Vagina (tissue), 2 donors: ENCODE results near the gene STIL. TPM values are rescaled to one million over a fixed set of nuclear protein-coding genes. Genes with fewer than 3 reads are reported as not detected.

Experiments
- DNase-seq, 2 donors: peaks; one replicate each; pipeline ENCODE4 v3.0.0-alpha.2; 2017; ENCODE audit errors: extremely low spot score in 2 of 2
- H3K27ac ChIP-seq: fragments of 200-600 bp; sonication (generic); one replicate; pipeline ENCODE4 v1.5.1; 2019
- H3K27me3 ChIP-seq: fragments of 200-600 bp; sonication (generic); one replicate; pipeline ENCODE4 v1.5.1; 2019
- H3K36me3 ChIP-seq, 2 donors: fragments of 200-600 bp; sonication (generic); one replicate each; pipeline ENCODE4 v1.5.1; 2017 to 2019
- H3K4me1 ChIP-seq: fragments of 200-600 bp; sonication (generic); one replicate; pipeline ENCODE4 v1.5.1; 2019
- H3K4me3 ChIP-seq, 2 donors: fragments of 200-600 bp; sonication (generic); 1 replicate in 1 of 2; 2 replicates in 1 of 2; pipeline ENCODE4 v1.5.1; 2016 to 2019
- H3K9me3 ChIP-seq: fragments of 200-600 bp; sonication (generic); one replicate; pipeline ENCODE4 v1.5.1; 2019
- CTCF ChIP-seq, 3 experiments: fragments of 450-650 bp in 2 of 3; fragments of 200-600 bp in 1 of 3; sonication (generic) in 1 of 3; IDR thresholded peaks; one replicate each; pipeline ENCODE4 v1.5.1; 2017 to 2019; ENCODE audit warnings: antibody characterized with exemption in 3 of 3, mild to moderate bottlenecking in 2 of 3, moderate library complexity in 2 of 3
- POLR2A ChIP-seq, 2 donors: fragments of 450-650 bp; IDR thresholded peaks; one replicate each; pipeline ENCODE4 v1.6.1; 2017; ENCODE audit warnings: antibody characterized with exemption in 2 of 2, mild to moderate bottlenecking in 2 of 2, moderate library complexity in 2 of 2
- POLR2AphosphoS5 ChIP-seq, 2 donors: sonication (generic); formaldehyde crosslinking; IDR thresholded peaks; one replicate each; pipeline ENCODE4 v1.9.0; 2017; ENCODE audit warnings: antibody characterized with exemption in 2 of 2, mild to moderate bottlenecking in 2 of 2, low read depth in 1 of 2; ENCODE audit not compliant: insufficient read depth in 1 of 2
- intact Hi-C: fragments of 100-400 bp; cut with DNase I; formaldehyde crosslinking; loops from one replicate; pipeline ENCODE4 v1.15.1; 2023
- total RNA-seq: library from RNA; depleted of rRNA; stranded (reverse); fragments of >200 nt; gene quantifications from one replicate; pipeline ENCODE4 v1.2.3, GENCODE V29; 2016

The STIL gene
- total RNA-seq, 1 donor from 2014 or later, result 3.9 TPM

- Histone ChIP-seq H3K36me3 (no peaks in the 10 kb centered on the region), H3K4me3 (no peak overlapping the region), H3K27ac (no peak overlapping the region), H3K4me1 (no peaks in the 10 kb centered on the region), H3K27me3 (no peaks in the 10 kb centered on the region), H3K9me3 (no peaks in the 10 kb centered on the region)
- DNase-seq, result no peak
- TF ChIP-seq CTCF (IDR thresholded peaks at IDR 0.05) (peak in 2 of 3 experiments; percentile 26 to 41), POLR2AphosphoS5 (IDR thresholded peaks at IDR 0.05; ENCODE audit: insufficient read depth in 1 of 2, low read depth in 1 of 2) (peak in 1 of 2 donors; percentile 19), POLR2A (IDR thresholded peaks at IDR 0.05) (no peak)
- intact Hi-C loops, result no loop called here
Measured at GRCh38 chr1:47262787-47263413, 51.0 kb downstream of the STIL start.

- TF ChIP-seq POLR2AphosphoS5 (IDR thresholded peaks at IDR 0.05; ENCODE audit: insufficient read depth in 1 of 2, low read depth in 1 of 2) (no peak), POLR2A (IDR thresholded peaks at IDR 0.05) (no peak), CTCF (IDR thresholded peaks at IDR 0.05) (no peak)
- intact Hi-C loops, result no loop called here
- H3K36me3 ChIP-seq, result no peaks in the 10 kb centered on the region
- H3K4me1 ChIP-seq, result no peaks in the 10 kb centered on the region
- H3K9me3 ChIP-seq, result no peaks in the 10 kb centered on the region
- H3K4me3 ChIP-seq, result no peak overlapping the region
- no peaks in the 10 kb centered on the region for H3K27me3 ChIP-seq
- no peak for DNase-seq
- H3K27ac ChIP-seq, result no peak overlapping the region
Measured at GRCh38 chr1:47257224-47257623, 56.7 kb downstream of the STIL start.

- no peak overlapping the region for H3K4me3 ChIP-seq
- no peak for TF ChIP-seq CTCF (IDR thresholded peaks at IDR 0.05)
- TF ChIP-seq POLR2A (IDR thresholded peaks at IDR 0.05), result no peak
- no peak for TF ChIP-seq POLR2AphosphoS5 (IDR thresholded peaks at IDR 0.05; ENCODE audit: insufficient read depth in 1 of 2, low read depth in 1 of 2)
- no peaks in the 10 kb centered on the region for H3K36me3 ChIP-seq
- no peaks in the 10 kb centered on the region for H3K4me1 ChIP-seq
- DNase-seq, result no peak
- H3K27me3 ChIP-seq, result no peaks in the 10 kb centered on the region
- intact Hi-C loops, result no loop called here
- H3K27ac ChIP-seq, result no peak overlapping the region
- no peaks in the 10 kb centered on the region for H3K9me3 ChIP-seq
Measured at GRCh38 chr1:47252795-47253194, 61.2 kb downstream of the STIL start.

- Histone ChIP-seq H3K27ac (no peak overlapping the region), H3K36me3 (no peaks in the 10 kb centered on the region), H3K9me3 (no peaks in the 10 kb centered on the region), H3K4me1 (no peaks in the 10 kb centered on the region), H3K4me3 (no peak overlapping the region), H3K27me3 (no peaks in the 10 kb centered on the region)
- TF ChIP-seq CTCF (IDR thresholded peaks at IDR 0.05) (no peak), POLR2AphosphoS5 (IDR thresholded peaks at IDR 0.05; ENCODE audit: insufficient read depth in 1 of 2, low read depth in 1 of 2) (no peak)
- DNase-seq, result no peak
- intact Hi-C loops, result no loop called here
Measured at GRCh38 chr1:47252369-47252768, 61.6 kb downstream of the STIL start.

- intact Hi-C loops, result no loop called here
- DNase-seq, result no peak
- no peak overlapping the region for H3K4me3 ChIP-seq
- H3K36me3 ChIP-seq, result no peaks in the 10 kb centered on the region
- no peaks in the 10 kb centered on the region for H3K9me3 ChIP-seq
- no peaks in the 10 kb centered on the region for H3K27me3 ChIP-seq
- H3K27ac ChIP-seq, result no peak overlapping the region
- TF ChIP-seq CTCF (IDR thresholded peaks at IDR 0.05), result no peak
- TF ChIP-seq POLR2AphosphoS5 (IDR thresholded peaks at IDR 0.05; ENCODE audit: insufficient read depth in 1 of 2, low read depth in 1 of 2), result no peak
- no peak for TF ChIP-seq POLR2A (IDR thresholded peaks at IDR 0.05)
- no peaks in the 10 kb centered on the region for H3K4me1 ChIP-seq
Measured at GRCh38 chr1:47249755-47250154, 64.2 kb downstream of the STIL start.
